ENCODE results near the gene IRS1. TPM values are rescaled to one million over a fixed set of nuclear protein-coding genes. Genes with fewer than 3 reads are reported as not detected.

IRS1 gene
- total RNA-seq, 1 donor from 2014 or later: 0.07 TPM

DNA sequence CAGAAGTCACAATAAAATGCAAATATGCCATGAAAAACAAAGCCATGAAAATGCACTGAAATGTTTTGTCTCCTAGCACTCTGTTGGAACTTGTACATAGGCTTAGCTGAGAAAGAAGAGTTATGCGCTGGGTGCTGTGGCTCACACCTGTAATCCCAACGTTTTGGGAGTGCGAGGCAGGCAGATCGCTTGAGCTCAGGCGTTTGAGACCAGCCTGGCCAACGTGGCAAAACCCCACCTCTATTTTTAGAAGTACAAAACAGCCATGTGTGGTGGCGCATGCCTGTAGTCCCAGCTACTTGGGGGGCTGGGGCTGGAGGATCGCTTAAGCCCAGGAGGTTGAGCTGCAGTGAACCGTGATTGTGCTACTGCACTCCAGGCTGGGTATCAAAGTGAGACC lies 39.9 kb downstream of the IRS1 start:
- DNase-seq (ENCODE audit: low read depth, low spot score): no peak

GRCh38 chr2:226758921-226759640 lies 40.5 kb downstream of the IRS1 start:
- no peak for DNase-seq (ENCODE audit: low read depth, low spot score)

DNA sequence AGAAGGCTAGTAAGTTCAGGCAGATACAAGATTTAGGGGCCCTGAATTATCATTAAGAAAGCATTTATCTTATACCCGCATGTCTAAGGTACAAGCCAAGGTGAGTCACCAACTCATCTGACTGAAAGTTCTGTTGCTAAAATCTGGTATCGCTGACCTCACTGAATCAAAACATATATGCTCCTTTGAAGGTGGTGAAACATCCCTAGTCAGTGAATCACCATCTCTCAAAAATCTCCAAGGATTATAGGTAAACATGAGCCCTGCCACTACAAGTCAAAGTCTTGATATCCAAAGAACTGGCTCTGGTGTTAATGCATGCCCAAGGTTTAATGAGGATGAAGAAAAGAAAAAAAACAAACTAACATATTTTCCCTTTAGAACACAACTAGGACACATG lies 43.5 kb downstream of the IRS1 start:
- DNase-seq (ENCODE audit: low read depth, low spot score): no peak

- DNase-seq (ENCODE audit: low read depth, low spot score): no peak
Observed at GRCh38 chr2:226755631-226756030, 44.0 kb downstream of the IRS1 start.

- no peak for DNase-seq (ENCODE audit: low read depth, low spot score)
Observed at GRCh38 chr2:226754821-226755604, 44.6 kb downstream of the IRS1 start.

DNA sequence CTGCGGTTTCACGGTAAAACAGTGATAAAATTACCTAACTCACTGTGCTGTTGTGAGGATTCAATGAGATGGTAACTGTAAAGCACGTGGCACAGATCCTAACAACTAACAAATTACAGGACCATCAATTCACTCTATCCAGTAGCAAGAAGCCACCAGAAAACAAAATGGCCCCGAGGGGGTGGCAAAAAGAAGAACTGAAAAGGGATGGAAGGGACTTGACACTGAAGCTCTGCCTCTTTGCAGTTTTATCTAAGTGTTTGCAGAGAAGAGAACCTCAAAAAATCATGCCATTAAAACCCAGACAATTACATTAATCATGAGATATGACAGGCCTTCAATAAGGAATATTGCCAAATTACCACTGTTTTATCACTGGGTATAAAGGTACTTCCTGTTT lies 46.7 kb downstream of the IRS1 start:
- no peak for DNase-seq (ENCODE audit: low read depth, low spot score)

GRCh38 chr2:226747288-226747687 lies 52.3 kb downstream of the IRS1 start:
- DNase-seq (ENCODE audit: low read depth, low spot score): no peak

GRCh38 chr2:226746196-226746800 lies 53.3 kb downstream of the IRS1 start:
- DNase-seq (ENCODE audit: low read depth, low spot score): no peak

DNA sequence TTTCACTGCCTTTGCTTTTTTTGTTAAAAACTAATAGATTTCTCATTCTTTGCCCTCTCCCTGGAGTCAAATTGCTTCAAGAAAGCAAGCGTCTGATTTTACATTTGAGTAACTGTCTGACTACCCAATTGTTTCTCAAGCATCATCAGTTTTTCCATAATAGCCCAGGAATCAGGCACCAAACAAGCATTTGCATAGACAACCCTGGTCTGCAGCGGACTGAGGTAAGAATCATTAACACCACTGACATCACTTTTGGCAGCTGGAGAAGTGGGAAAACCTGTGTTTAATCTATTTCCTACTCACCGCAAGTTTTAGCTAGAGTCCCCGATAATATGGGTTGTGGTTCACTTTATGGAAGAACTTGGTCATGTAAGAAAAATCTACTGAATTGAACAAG lies 55.7 kb downstream of the IRS1 start:
- no peak for DNase-seq (ENCODE audit: low read depth, low spot score)

DNA sequence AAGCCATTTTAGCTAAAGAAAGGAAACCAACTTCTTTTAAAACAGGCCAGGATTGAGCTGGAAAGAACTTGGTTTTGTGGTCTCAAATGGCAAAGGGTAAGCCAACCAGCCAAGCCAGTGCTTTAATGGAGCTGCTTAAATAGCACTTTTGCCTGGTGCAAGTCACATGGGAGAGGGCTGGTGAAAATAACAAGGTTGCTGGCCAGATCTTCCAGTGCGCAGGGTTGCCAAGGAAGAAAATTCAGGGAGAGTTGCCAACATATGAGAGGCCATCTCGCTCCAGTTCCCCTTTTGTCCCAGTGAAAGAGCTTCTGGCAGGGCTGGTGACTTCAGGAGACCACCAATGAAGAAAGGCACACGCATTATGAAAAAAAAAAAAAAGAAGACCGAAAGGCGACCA lies 57.3 kb downstream of the IRS1 start:
- no peak for DNase-seq (ENCODE audit: low read depth, low spot score)

DNA sequence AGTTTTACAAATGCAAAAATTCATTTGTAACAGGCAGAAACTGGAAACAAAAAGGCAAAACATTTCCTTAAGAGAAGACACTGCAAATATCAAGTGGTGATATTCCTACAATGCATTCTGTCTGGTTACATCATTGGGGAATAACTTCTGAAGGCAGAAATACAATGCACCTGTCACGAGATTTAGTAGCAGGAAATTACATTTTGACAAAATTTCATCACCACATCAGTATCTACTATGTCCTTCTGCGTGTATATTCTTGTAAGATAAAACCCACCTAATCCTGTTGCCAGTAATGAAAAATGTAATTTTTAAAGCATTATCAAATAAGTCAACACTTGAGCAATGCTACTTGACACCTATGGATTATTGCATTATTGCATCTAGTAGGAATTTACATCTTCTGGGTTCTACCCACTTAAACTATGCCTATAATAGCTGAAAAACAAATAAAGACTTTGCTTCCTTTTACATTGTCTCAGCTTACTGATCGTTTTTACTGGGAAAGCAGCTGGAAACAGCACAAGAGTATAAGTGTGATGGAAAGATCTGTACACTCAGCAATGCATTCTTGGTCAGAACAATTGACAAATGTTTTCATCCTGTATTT lies 59.5 kb downstream of the IRS1 start:
- DNase-seq (ENCODE audit: low read depth, low spot score): no peak

DNA sequence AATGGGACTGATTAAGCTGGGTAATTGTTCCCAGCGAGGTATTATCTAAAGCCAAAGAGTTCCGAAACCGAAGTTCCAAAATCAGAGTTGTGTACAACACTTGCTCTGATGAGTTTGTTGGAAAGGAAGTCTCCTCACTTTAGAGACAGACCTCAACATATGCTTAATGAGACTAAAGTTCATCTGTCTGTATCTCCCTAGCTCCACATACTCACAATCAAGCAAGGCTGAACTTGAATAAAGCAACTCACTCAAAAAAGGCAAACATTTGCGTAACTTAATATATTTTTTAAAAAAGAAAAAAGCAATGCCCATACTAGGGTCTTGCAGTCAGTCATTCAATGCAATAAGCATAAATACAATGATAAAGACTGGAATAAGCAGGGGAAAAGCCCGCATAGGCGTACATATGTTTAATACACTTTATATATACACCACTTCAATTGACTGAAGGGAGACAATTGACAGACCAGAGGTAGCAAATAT lies 60.0 kb downstream of the IRS1 start:
- DNase-seq (ENCODE audit: low read depth, low spot score): no peak

GRCh38 chr2:226738821-226739544 lies 60.6 kb downstream of the IRS1 start:
- no peak for DNase-seq (ENCODE audit: low read depth, low spot score)

DNA sequence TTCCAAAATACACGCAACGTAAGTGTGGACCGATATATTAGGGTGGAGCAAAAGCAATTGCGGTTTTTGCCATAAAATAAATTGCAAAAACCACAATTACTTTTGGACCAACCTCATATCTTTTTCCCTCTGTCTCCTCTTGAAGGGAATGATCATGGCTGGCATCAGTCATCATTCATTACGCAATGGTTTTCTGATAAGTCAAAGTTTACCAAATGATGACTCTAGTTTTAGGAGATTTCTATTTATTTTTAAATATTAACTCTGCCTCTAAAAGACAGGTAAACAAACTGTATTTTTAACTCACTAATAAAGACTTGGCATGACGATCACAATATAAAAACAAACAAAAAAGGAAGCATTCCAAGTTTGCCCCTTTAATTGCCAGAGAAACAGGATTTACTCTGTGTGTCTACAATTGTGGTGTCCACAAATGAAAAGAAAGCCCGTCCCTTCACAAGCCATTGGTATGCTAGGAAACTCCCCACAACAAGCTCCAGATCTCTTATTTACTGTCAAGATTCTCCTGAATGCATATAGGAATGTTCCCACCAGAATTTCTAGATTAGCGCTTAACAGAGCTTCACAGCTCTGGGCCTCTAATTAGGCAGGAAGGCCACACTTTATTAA lies 61.3 kb downstream of the IRS1 start:
- no peak for DNase-seq (ENCODE audit: low read depth, low spot score)

GRCh38 chr2:226736382-226736781 lies 63.2 kb downstream of the IRS1 start:
- DNase-seq (ENCODE audit: low read depth, low spot score): no peak

DNA sequence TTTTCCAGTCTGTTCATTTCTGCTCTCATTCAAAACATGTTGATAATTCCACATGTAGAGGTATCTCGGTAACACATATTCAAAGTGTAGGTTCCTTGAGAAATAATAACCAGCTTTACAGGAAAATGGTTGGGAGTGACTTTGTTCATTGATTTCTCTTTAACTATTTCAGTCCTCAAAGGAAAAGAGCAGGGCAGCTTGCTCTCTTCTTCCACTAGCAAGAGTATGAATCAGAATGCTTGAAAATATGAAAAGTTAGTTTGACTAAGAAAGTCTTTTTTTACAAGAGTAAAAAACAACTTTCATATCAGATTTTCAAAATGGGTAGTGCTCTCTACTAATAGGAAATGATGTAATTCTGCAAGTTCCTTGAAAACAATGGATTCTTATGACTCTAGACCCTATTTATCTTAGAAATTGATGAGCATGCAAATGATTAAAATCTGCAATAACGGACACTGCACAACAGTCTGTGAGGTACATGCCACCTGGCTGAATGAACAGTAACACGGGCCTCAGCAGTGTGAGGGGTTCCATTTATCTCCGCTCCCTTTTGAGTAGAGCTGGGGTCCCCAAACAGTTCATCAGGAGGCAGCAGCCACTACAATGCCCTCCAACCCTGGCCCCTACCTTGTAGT lies 65.6 kb downstream of the IRS1 start:
- DNase-seq (ENCODE audit: low read depth, low spot score): no peak

- no peak for DNase-seq (ENCODE audit: low read depth, low spot score)
Observed at GRCh38 chr2:226733189-226733858, 66.3 kb downstream of the IRS1 start.

DNA sequence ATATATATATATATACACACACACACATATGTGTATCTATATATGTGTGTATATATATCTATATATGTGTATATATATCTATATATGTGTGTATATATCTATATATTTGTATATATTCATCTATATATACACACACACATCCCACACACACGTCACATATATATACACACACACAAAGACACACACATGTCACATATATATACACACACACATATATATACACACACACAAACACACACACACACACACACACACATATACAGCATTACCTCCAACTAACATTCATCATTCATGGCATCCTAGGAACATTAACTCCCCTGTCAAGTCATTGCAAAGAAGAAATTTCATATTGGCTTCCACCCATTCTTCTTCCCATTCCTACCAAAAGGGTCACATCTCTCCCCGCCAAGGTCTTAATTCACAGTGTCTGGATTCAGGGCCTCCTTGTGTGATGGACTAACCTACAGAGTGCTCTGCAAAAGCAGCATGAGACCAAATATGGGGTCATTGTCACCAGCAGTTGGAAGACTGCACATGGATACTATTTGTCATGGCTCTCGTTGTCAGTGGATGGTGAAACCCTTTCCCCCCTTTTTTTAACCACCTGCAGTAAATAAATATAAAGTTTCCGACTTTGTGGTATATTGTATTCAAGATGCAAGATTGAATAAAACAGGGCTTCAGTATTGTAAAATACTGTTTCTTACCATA lies 67.0 kb downstream of the IRS1 start:
- DNase-seq (ENCODE audit: low read depth, low spot score): no peak

DNA sequence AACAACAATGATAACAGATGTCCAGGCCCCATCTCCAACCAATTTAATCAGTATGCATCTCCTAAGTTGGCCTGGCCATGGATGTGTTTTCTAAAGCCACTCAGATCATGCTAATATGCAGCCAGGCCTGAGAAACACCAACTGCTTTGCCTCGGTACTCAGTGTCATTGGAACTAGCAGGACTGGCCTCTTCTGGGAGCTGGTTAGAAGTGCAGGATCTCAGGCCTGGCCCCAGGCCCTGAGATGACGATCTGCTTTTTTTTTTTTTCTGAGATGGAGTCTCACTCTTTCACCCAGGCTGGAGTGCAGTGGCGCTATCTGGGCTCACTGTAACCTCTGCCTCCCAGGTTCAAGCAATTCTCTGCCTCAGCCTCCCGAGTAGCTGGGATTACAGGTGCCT lies 69.1 kb downstream of the IRS1 start:
- no peak for DNase-seq (ENCODE audit: low read depth, low spot score)
